ENCODE measurements around the gene KCNB1. TPM values are rescaled to one million over a fixed set of nuclear protein-coding genes. Genes with fewer than 3 reads are reported as not detected.

The KCNB1 gene
- polyA plus RNA-seq, 1 donor from 2014 or later = 3.6 TPM

- H3K4me3 ChIP-seq (ENCODE audit: low read length) = no peak overlapping the region
- no peaks in the 10 kb centered on the region for H4K20me1 ChIP-seq (ENCODE audit: insufficient read depth)
- H3F3A ChIP-seq (ENCODE audit: insufficient read depth, low read length, poor library complexity, severe bottlenecking) = no peaks in the 10 kb centered on the region
- no peaks in the 10 kb centered on the region for H3K79me2 ChIP-seq (replicated peaks; ENCODE audit: insufficient read depth, low read length)
- no peaks in the 10 kb centered on the region for H3K9me2 ChIP-seq (ENCODE audit: insufficient read depth, low read length)
- H2AFZ ChIP-seq (ENCODE audit: low read depth, low read length) = no peak overlapping the region
- H3K27me3 ChIP-seq (ENCODE audit: insufficient read depth, low read depth, low read length) = no peaks in the 10 kb centered on the region
- H3K9ac ChIP-seq (ENCODE audit: low read length) = no peak overlapping the region
- H3K4me2 ChIP-seq (ENCODE audit: low read length) = no peak overlapping the region
- no peak overlapping the region for H3K27ac ChIP-seq (ENCODE audit: low read length)
- H3K36me3 ChIP-seq (ENCODE audit: insufficient read depth, low read length) = peaks cover 6% of the 10 kb centered on the region
- TF ChIP-seq EP300 (conservative IDR thresholded peaks at IDR 0.05; ENCODE audit: poor library complexity, severe bottlenecking) (no peak), EZH2 (IDR thresholded peaks at IDR 0.05; ENCODE audit: borderline replicate concordance, insufficient read depth, low read length, poor library complexity, severe bottlenecking) (no peak), REST (IDR thresholded peaks at IDR 0.05; ENCODE audit: borderline replicate concordance) (no peak), SMC3 (conservative IDR thresholded peaks at IDR 0.05; ENCODE audit: poor library complexity) (no peak), RAD21 (conservative IDR thresholded peaks at IDR 0.05) (no peak), CTCF (IDR thresholded peaks at IDR 0.05; ENCODE audit: poor library complexity, severe bottlenecking) (no peak), TAF1 (IDR thresholded peaks at IDR 0.05; ENCODE audit: low read depth) (no peak), MXI1 (conservative IDR thresholded peaks at IDR 0.05; ENCODE audit: poor library complexity, severe bottlenecking) (no peak), POLR2AphosphoS5 (IDR thresholded peaks at IDR 0.05) (no peak)
- no peaks in the 10 kb centered on the region for H3K9me3 ChIP-seq (ENCODE audit: low read length)
These were observed 38.9 kb upstream of the KCNB1 start for GRCh38 chr20:49521356-49521755.

GRCh38 chr20:49519777-49520359 lies 37.4 kb upstream of the KCNB1 start:
- H3K4me2 ChIP-seq (ENCODE audit: low read length) = no peak overlapping the region
- H3K27ac ChIP-seq (ENCODE audit: low read length) = no peak overlapping the region
- H3K36me3 ChIP-seq (ENCODE audit: insufficient read depth, low read length) = peaks cover 6% of the 10 kb centered on the region
- H4K20me1 ChIP-seq (ENCODE audit: insufficient read depth) = no peaks in the 10 kb centered on the region
- no peak overlapping the region for H2AFZ ChIP-seq (ENCODE audit: low read depth, low read length)
- no peak for TF ChIP-seq RAD21 (conservative IDR thresholded peaks at IDR 0.05)
- no peak for TF ChIP-seq REST (IDR thresholded peaks at IDR 0.05; ENCODE audit: borderline replicate concordance)
- no peak for TF ChIP-seq POLR2AphosphoS5 (IDR thresholded peaks at IDR 0.05)
- TF ChIP-seq TAF1 (IDR thresholded peaks at IDR 0.05; ENCODE audit: low read depth) = no peak
- H3K9me2 ChIP-seq (ENCODE audit: insufficient read depth, low read length) = no peaks in the 10 kb centered on the region
- no peaks in the 10 kb centered on the region for H3K79me2 ChIP-seq (replicated peaks; ENCODE audit: insufficient read depth, low read length)
- no peaks in the 10 kb centered on the region for H3K27me3 ChIP-seq (ENCODE audit: insufficient read depth, low read depth, low read length)
- H3K9me3 ChIP-seq (ENCODE audit: low read length) = no peaks in the 10 kb centered on the region
- no peak overlapping the region for H3K4me3 ChIP-seq (ENCODE audit: low read length)
- H3F3A ChIP-seq (ENCODE audit: insufficient read depth, low read length, poor library complexity, severe bottlenecking) = no peaks in the 10 kb centered on the region
- no peak overlapping the region for H3K9ac ChIP-seq (ENCODE audit: low read length)
